KOPT-K1 (cell line): ENCODE data around the gene LRRC49.
"Not testable (repeated sequence)": the region's sequence is repeated elsewhere in the genome, so short reads cannot be mapped to it uniquely, and the experiment has no call there.

Source experiments
- H3K27ac ChIP-seq: fragments of 200-600 bp; sonication (generic); 2 replicates; pipeline ENCODE4 v1.5.1; 2016; ENCODE audit warnings: antibody characterized with exemption, mild to moderate bottlenecking, low read depth, low read length; ENCODE audit not compliant: poor library complexity, severe bottlenecking
- H3K36me3 ChIP-seq: fragments of 200-600 bp; sonication (generic); 2 replicates; pipeline ENCODE4 v1.5.1; 2017; ENCODE audit warnings: antibody characterized with exemption, mild to moderate bottlenecking, low read length, moderate library complexity; ENCODE audit not compliant: insufficient read depth
- H3K9me3 ChIP-seq: fragments of 200-600 bp; sonication (generic); 2 replicates; pipeline ENCODE4 v1.5.1; 2017; ENCODE audit warnings: antibody characterized with exemption, low read length, mild to moderate bottlenecking; ENCODE audit not compliant: insufficient read depth, poor library complexity, severe bottlenecking

LRRC49 gene

DNA sequence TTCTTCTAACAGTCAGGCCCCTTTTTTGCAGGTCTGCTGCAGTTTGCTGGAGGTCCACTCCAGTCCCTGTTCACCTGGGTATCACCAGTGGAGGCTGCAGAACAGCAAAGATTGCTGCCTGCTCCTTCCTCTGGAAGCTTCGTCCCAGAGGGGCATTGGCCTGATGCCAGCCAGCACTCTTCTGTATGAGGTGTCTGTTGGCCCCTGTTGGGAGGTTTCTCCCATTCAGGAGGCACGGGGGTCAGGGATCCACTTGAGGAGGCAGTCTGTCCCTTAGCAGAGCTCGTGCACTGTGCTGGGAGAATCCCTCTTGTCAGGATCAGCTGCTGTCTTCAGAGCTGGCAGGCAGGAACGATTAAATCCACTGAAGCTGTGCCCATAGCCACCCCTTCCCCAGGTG lies 138.6 kb downstream of the LRRC49 start:
- not testable (repeated sequence) for H3K36me3 ChIP-seq, H3K27ac ChIP-seq, H3K9me3 ChIP-seq

GRCh38 chr15:71035478-71035877 lies 142.9 kb downstream of the LRRC49 start:
- not testable (repeated sequence) for H3K9me3 ChIP-seq, H3K36me3 ChIP-seq, H3K27ac ChIP-seq

DNA sequence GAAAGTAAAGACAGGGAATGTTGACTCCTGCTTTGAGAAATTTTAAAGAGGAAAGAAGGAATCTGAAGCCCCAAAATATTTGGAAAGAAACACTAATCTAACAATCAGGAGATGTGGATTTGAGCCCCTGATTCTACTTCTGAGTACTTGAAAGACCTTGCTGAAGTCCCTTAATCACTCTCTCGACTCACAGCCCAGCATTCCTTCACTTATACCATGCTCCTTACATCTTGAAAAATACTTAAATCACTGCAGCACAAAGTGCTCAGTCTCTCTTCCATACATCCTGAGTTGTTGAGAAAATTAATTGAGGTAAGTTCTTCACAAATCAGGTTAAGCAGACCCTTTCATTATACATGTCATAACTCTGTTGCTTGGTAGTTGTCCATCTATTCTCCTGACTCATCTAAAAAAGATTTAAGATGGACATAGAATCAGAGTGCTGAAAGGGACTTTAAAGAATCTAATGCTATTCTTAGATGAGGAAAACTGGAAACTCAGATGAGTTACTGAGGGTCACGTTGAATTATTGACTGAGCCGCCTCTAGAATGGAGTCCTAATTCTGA lies 149.8 kb downstream of the LRRC49 start:
- Histone ChIP-seq H3K9me3 (no peaks in the 10 kb centered on the region), H3K27ac (no peak overlapping the region), H3K36me3 (no peaks in the 10 kb centered on the region)

DNA sequence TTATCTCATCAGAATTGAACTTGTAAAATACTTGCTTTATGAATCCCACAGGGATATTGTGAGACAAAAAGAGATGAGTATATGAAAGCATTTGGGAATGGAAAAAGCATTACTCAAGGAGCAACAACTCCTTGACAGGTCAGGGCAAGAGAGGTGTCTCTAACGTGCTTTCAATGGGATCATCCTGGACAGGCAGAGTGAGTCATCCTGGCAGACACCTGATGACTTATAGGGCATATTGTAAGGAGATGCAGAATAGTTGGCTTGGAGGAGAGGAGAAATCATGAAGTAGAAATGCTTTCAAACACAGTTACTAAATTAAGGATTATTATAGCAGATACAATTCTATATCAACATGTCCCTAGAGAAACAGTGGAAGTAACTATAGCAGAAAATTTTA lies 150.7 kb downstream of the LRRC49 start:
- no peaks in the 10 kb centered on the region for H3K36me3 ChIP-seq
- no peak overlapping the region for H3K27ac ChIP-seq
- H3K9me3 ChIP-seq = no peaks in the 10 kb centered on the region

- Histone ChIP-seq H3K9me3 (no peaks in the 10 kb centered on the region), H3K36me3 (no peaks in the 10 kb centered on the region), H3K27ac (no peak overlapping the region)
These were observed 151.4 kb downstream of the LRRC49 start for GRCh38 chr15:71044006-71044405.

GRCh38 chr15:71046146-71046545 lies 153.5 kb downstream of the LRRC49 start:
- H3K36me3 ChIP-seq, H3K9me3 ChIP-seq, H3K27ac ChIP-seq: not testable (repeated sequence)

- H3K36me3 ChIP-seq = no peaks in the 10 kb centered on the region
- H3K9me3 ChIP-seq = no peaks in the 10 kb centered on the region
- H3K27ac ChIP-seq = no peak overlapping the region
These were observed 156.5 kb downstream of the LRRC49 start for GRCh38 chr15:71048913-71049675.

GRCh38 chr15:71049706-71050422 lies 157.2 kb downstream of the LRRC49 start:
- no peaks in the 10 kb centered on the region for H3K9me3 ChIP-seq
- H3K27ac ChIP-seq = no peak overlapping the region
- no peaks in the 10 kb centered on the region for H3K36me3 ChIP-seq

DNA sequence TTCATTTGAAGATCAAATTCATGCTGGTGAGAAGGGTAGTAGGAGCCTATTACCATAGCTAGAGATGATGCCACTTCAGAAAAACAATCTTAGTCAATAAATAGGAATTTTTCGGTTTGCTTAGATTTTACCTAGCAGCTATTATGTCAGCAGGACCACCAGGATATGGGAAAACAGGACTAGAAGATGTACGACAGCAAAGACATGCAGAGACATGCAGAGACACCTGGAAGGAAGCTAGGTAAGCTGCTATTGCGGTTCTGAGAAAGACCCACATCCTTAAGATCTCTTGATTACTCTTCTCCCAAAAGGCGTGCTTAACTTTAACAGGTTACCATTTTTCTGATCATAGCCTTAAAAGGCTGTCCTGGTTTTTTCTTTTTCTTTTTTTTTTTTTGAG lies 157.8 kb downstream of the LRRC49 start:
- no peaks in the 10 kb centered on the region for H3K9me3 ChIP-seq
- H3K27ac ChIP-seq = no peak overlapping the region
- H3K36me3 ChIP-seq = no peaks in the 10 kb centered on the region

DNA sequence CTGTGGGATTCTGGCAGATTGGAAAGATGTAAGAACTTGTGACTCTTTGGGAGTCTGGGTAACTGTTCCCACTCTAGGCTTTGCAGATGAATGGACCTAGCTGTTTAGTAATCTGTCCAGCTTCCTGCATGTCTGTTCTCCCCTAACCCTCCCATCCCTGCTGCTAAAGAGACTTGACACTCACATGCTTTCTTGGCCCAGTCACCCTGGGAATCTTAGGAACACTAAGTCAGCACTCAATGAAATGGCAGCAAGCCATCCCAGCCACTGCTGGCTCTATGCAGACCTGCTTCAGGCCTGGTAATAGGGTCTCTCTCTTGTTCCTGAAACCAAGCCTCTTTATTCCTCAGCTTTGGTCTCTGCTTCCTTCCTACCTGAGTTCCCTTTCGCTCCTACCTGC lies 158.9 kb downstream of the LRRC49 start:
- Histone ChIP-seq H3K36me3 (no peaks in the 10 kb centered on the region), H3K9me3 (no peaks in the 10 kb centered on the region), H3K27ac (no peak overlapping the region)

DNA sequence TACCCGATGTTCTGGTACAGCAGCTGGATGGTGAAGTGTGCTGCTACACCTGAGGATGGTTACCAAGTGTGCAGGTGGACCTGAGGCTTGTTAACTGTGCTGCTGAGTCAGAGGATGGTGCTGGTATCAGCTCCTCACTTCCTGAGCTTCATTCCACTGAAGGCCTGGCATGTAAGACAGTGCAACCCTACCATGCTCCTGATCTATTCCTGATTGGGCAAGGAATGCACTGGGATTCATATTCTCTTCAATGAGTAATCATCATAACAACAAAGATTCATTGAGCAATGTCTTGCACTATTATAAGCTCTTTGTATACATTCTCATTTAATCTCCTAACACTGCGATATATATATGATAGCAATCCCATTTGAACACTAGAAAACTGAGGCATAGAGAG lies 159.7 kb downstream of the LRRC49 start:
- Histone ChIP-seq H3K27ac (no peak overlapping the region), H3K36me3 (no peaks in the 10 kb centered on the region)

GRCh38 chr15:71054286-71054952 lies 161.8 kb downstream of the LRRC49 start:
- H3K9me3 ChIP-seq = no peaks in the 10 kb centered on the region
- no peaks in the 10 kb centered on the region for H3K36me3 ChIP-seq
- H3K27ac ChIP-seq = no peak overlapping the region

More for the DNA sequence above, 159.7 kb downstream of the LRRC49 start:
- no peaks in the 10 kb centered on the region for H3K9me3 ChIP-seq

DNA sequence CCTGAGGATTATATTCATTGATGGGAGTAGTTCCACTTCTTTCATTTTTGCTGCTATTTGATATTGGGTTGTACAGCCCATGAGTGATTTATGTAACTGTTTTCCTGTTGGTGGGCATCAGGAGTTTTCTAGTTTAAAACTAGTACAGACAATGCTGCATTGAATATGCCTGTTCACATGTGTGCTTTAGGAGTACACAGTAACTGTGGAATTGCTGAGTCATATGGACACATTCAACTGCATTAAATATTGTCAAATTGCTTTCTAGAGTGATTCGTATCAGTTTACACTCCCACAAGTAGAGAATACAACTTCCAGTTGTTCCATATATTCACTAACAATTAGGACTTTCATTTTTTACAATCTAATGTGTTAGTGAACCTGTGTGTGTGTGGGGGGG lies 162.8 kb downstream of the LRRC49 start:
- no peaks in the 10 kb centered on the region for H3K9me3 ChIP-seq
- no peak overlapping the region for H3K27ac ChIP-seq
- no peaks in the 10 kb centered on the region for H3K36me3 ChIP-seq

- Histone ChIP-seq H3K27ac (no peak overlapping the region), H3K36me3 (no peaks in the 10 kb centered on the region), H3K9me3 (no peaks in the 10 kb centered on the region)
These were observed 163.5 kb downstream of the LRRC49 start for GRCh38 chr15:71056111-71056510.

DNA sequence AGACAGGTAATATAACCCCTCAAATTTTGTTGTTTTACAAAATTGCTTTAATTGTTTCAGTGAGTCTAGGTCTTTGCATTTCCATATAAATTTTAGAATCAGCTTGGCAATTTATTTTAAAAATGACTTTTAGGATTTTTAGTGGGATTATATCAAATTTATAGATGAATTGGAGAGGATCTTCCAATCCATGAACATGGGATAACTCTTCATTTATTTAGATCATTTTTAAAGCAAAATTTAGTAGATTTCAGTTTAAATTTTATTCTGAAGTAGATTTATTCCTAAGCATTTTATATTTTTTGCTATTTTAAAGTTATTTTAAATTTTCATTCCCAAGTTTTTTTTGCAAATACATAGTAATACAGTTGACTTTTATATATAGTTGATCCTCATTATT lies 164.5 kb downstream of the LRRC49 start:
- Histone ChIP-seq H3K36me3 (no peaks in the 10 kb centered on the region), H3K27ac (no peak overlapping the region), H3K9me3 (no peaks in the 10 kb centered on the region)
